DOHH2 (cell line): Measurements from ENCODE around the gene GSS.

Source experiments
- H3F3A ChIP-seq: fragments of 200-600 bp; sonication (generic), shearing (Covaris generic); 2 replicates; pipeline ENCODE4 v1.6.0; 2016; ENCODE audit warnings: antibody characterized with exemption, mild to moderate bottlenecking; ENCODE audit not compliant: control insufficient read depth, insufficient read depth
- H3K27ac ChIP-seq: fragments of 200-600 bp; sonication (generic); 2 replicates; pipeline ENCODE4 v1.5.1; 2014; ENCODE audit warnings: low read depth, mild to moderate bottlenecking, low read length, moderate library complexity
- H3K27me3 ChIP-seq: fragments of 200-600 bp; sonication (generic); 2 replicates; pipeline ENCODE4 v1.6.1; 2014; ENCODE audit warnings: mild to moderate bottlenecking, low read length, mixed read lengths; ENCODE audit not compliant: control insufficient read depth
- H3K36me3 ChIP-seq: fragments of 200-600 bp; sonication (generic); 2 replicates; pipeline ENCODE4 v1.6.1; 2014; ENCODE audit warnings: mild to moderate bottlenecking, low read length, moderate library complexity, mixed read lengths; ENCODE audit not compliant: control insufficient read depth
- H3K4me1 ChIP-seq: fragments of 200-600 bp; sonication (generic); 2 replicates; pipeline ENCODE4 v1.6.1; 2014; ENCODE audit warnings: mild to moderate bottlenecking, low read length, mixed read lengths; ENCODE audit not compliant: control insufficient read depth
- H3K4me2 ChIP-seq: fragments of 200-600 bp; sonication (generic); 2 replicates; pipeline ENCODE4 v1.6.0; 2014; ENCODE audit warnings: mild to moderate bottlenecking, low read length, moderate library complexity
- H3K4me3 ChIP-seq: fragments of 200-600 bp; sonication (generic); 2 replicates; pipeline ENCODE4 v1.5.1; 2014; ENCODE audit warnings: mild to moderate bottlenecking, low read length, mixed read lengths
- H3K79me2 ChIP-seq: fragments of 200-600 bp; sonication (generic); 2 replicates; pipeline ENCODE4 v1.6.1; 2014; ENCODE audit warnings: mild to moderate bottlenecking, low read length, mixed read lengths; ENCODE audit not compliant: control insufficient read depth
- H3K9me2 ChIP-seq: fragments of 200-600 bp; sonication (generic); replicated peaks from 2 replicates; pipeline ENCODE4 v1.6.1; 2014; ENCODE audit warnings: mild to moderate bottlenecking, low read length, mixed read lengths; ENCODE audit not compliant: control insufficient read depth
- H3K9me3 ChIP-seq: fragments of 200-600 bp; sonication (generic); 2 replicates; pipeline ENCODE4 v1.6.1; 2014; ENCODE audit warnings: antibody characterized with exemption, low read length, mixed read lengths; ENCODE audit not compliant: control insufficient read depth, insufficient read depth
- H4K20me1 ChIP-seq: fragments of 200-600 bp; sonication (generic); 2 replicates; pipeline ENCODE4 v1.6.0; 2014; ENCODE audit warnings: low read depth, mild to moderate bottlenecking, antibody characterized with exemption, low read length, moderate library complexity; ENCODE audit not compliant: control insufficient read depth, insufficient read depth
- CTCF ChIP-seq: fragments of 200-600 bp; sonication (generic); IDR thresholded peaks from one replicate; pipeline ENCODE4 v1.5.1; 2014; ENCODE audit warnings: antibody characterized with exemption, mild to moderate bottlenecking, low read depth, low read length; ENCODE audit not compliant: poor library complexity, severe bottlenecking
- EZH2phosphoT487 ChIP-seq: fragments of 200-600 bp; sonication (generic); IDR thresholded peaks from 2 replicates; pipeline ENCODE4 v1.6.1; 2017; ENCODE audit warnings: borderline replicate concordance, mild to moderate bottlenecking, antibody characterized with exemption, low read length, moderate library complexity, mixed read lengths

GSS gene

GRCh38 chr20:34999021-34999451 is 43.4 kb upstream of the GSS start:
- no peaks in the 10 kb centered on the region for H3K9me3 ChIP-seq
- H3K4me2 ChIP-seq = no peak overlapping the region
- no peak overlapping the region for H3K27ac ChIP-seq
- H3F3A ChIP-seq = no peaks in the 10 kb centered on the region
- no peak overlapping the region for H3K4me3 ChIP-seq
- H3K79me2 ChIP-seq = no peaks in the 10 kb centered on the region
- TF ChIP-seq CTCF (no peak), EZH2phosphoT487 (no peak)
- H3K4me1 ChIP-seq = no peaks in the 10 kb centered on the region
- H3K27me3 ChIP-seq = no peaks in the 10 kb centered on the region
- peaks cover 45% of the 10 kb centered on the region for H3K36me3 ChIP-seq
- H3K9me2 ChIP-seq = no peaks in the 10 kb centered on the region
- no peaks in the 10 kb centered on the region for H4K20me1 ChIP-seq

- H3K9me3 ChIP-seq = no peaks in the 10 kb centered on the region
- no peaks in the 10 kb centered on the region for H3K9me2 ChIP-seq
- no peaks in the 10 kb centered on the region for H3K27me3 ChIP-seq
- TF ChIP-seq CTCF (no peak), EZH2phosphoT487 (no peak)
- H3K4me2 ChIP-seq = no peak overlapping the region
- H4K20me1 ChIP-seq = no peaks in the 10 kb centered on the region
- H3K27ac ChIP-seq = no peak overlapping the region
- no peak overlapping the region for H3K4me3 ChIP-seq
- H3K4me1 ChIP-seq = no peaks in the 10 kb centered on the region
- H3K36me3 ChIP-seq = peaks cover 41% of the 10 kb centered on the region
- H3F3A ChIP-seq = no peaks in the 10 kb centered on the region
- H3K79me2 ChIP-seq = no peaks in the 10 kb centered on the region
Observed at GRCh38 chr20:34998331-34998950, 42.8 kb upstream of the GSS start.

- Histone ChIP-seq H3K27ac (no peak overlapping the region), H3K4me2 (no peak overlapping the region), H3K79me2 (no peaks in the 10 kb centered on the region), H3K9me2 (no peaks in the 10 kb centered on the region), H3K36me3 (peaks cover 35% of the 10 kb centered on the region), H3F3A (no peaks in the 10 kb centered on the region), H3K4me1 (no peaks in the 10 kb centered on the region), H3K9me3 (no peaks in the 10 kb centered on the region), H4K20me1 (no peaks in the 10 kb centered on the region), H3K4me3 (no peak overlapping the region), H3K27me3 (no peaks in the 10 kb centered on the region)
- TF ChIP-seq CTCF (no peak), EZH2phosphoT487 (no peak)
Observed at GRCh38 chr20:34997774-34998173, 42.2 kb upstream of the GSS start.
